HepG2 (cell line): Measurements from ENCODE around the gene ZNF814. TPM values are rescaled to one million over a fixed set of nuclear protein-coding genes. Genes with fewer than 3 reads are reported as not detected.
"Not testable (repeated sequence)": the region's sequence is repeated elsewhere in the genome, so short reads cannot be mapped to it uniquely, and the experiment has no call there.

Source experiments
- ATAC-seq: fragments of 200-7000 bp; cut with Tn5 transposase; 3 replicates; pipeline ENCODE4 v1.9.1; 2020; ENCODE audit warnings: mild to moderate bottlenecking, moderate library complexity
- BruUV-seq: library from RNA; stranded (reverse); fragments of 400-500 nt; replicated peaks from 2 replicates; lab custom pipeline; 2021; lab: Mats Ljungman, UMichigan
- CTCF ChIA-PET: fragments of 300-600 bp; formaldehyde crosslinking; extraction: SDS; loops from one replicate; lab custom pipeline; 2021; ENCODE audit warnings: low total read pairs, inconsistent platforms, low intra/inter-chr PET ratio; lab: Yijun Ruan, JAX
- POLR2A ChIA-PET: fragments of 350-600 bp; sonication (Branson Sonifier 250); formaldehyde crosslinking; loops from one replicate; lab custom pipeline; 2020; ENCODE audit warnings: antibody characterized with exemption, inconsistent platforms; lab: Yijun Ruan, JAX
- DNase-seq: peaks from one replicate; pipeline ENCODE4 v3.0.0-alpha.2; 2015; ENCODE audit warnings: low spot score
- FAIRE-seq: peaks from 3 replicates; lab custom pipeline; 2011; peaks lifted over from hg19 to GRCh38; lab: Jason Lieb, UNC
- H2AFZ ChIP-seq: one replicate; pipeline ENCODE4 v1.6.1; 2011; ENCODE audit warnings: low read length, inconsistent platforms
- H3K27ac ChIP-seq: fragments of 300-600 bp; 3 replicates; pipeline ENCODE4 v1.8.0; 2011; ENCODE audit warnings: mixed run types, mild to moderate bottlenecking, mixed read lengths, low read length, inconsistent platforms; ENCODE audit not compliant: insufficient read depth; ENCODE audit errors: extremely low read length
- H3K27me3 ChIP-seq, 2 experiments: fragments of 200-600 bp in 1 of 2; 2 replicates in 1 of 2; 3 replicates in 1 of 2; pipeline versions ENCODE4 v1.6.0 to v1.8.0; 2011; ENCODE audit warnings: low read length in 2 of 2, mild to moderate bottlenecking in 2 of 2, moderate library complexity in 2 of 2, inconsistent platforms in 1 of 2; ENCODE audit not compliant: insufficient read depth in 2 of 2, control insufficient read depth in 1 of 2
- H3K36me3 ChIP-seq, 2 experiments: fragments of 200-600 bp in 1 of 2; replicated peaks in 1 of 2; 2 replicates in 1 of 2; 3 replicates in 1 of 2; pipeline versions ENCODE4 v1.5.1 to v1.8.0; 2011; ENCODE audit warnings: low read length in 2 of 2, inconsistent platforms in 1 of 2; ENCODE audit not compliant: insufficient read depth in 2 of 2, control insufficient read depth in 1 of 2
- H3K4me1 ChIP-seq: 2 replicates; pipeline ENCODE4 v1.5.1; 2012; ENCODE audit warnings: low read length, inconsistent platforms; ENCODE audit not compliant: insufficient read depth
- H3K4me2 ChIP-seq: 2 replicates; pipeline ENCODE4 v1.6.0; 2011; ENCODE audit warnings: low read depth, low read length, inconsistent platforms
- H3K4me3 ChIP-seq, 3 experiments: fragments of 200-600 bp in 1 of 3; sonication (generic), shearing (Covaris generic) in 1 of 3; replicated peaks in 1 of 3; 2 replicates each; pipeline ENCODE4 v1.5.1; 2011 to 2016; ENCODE audit warnings: low read length in 3 of 3, inconsistent platforms in 2 of 3, low read depth in 2 of 3, mild to moderate bottlenecking in 2 of 3, control low read depth in 1 of 3, mixed read lengths in 1 of 3; ENCODE audit not compliant: insufficient read depth in 1 of 3
- H3K79me2 ChIP-seq: one replicate; pipeline ENCODE4 v1.6.1; 2011; ENCODE audit warnings: low read length, inconsistent platforms; ENCODE audit not compliant: insufficient read depth
- H3K9ac ChIP-seq: 2 replicates; pipeline ENCODE4 v1.6.0; 2011; ENCODE audit warnings: mild to moderate bottlenecking, low read depth, low read length, inconsistent platforms; ENCODE audit not compliant: insufficient read depth
- H3K9me3 ChIP-seq: 2 replicates; pipeline ENCODE4 v1.5.1; 2012; ENCODE audit warnings: mild to moderate bottlenecking, low read length
- H4K20me1 ChIP-seq: 2 replicates; pipeline ENCODE4 v1.6.0; 2011; ENCODE audit warnings: inconsistent platforms, mild to moderate bottlenecking, low read length, moderate library complexity; ENCODE audit not compliant: insufficient read depth
- HIVEP1 ChIP-seq: sonication (generic); formaldehyde crosslinking; IDR thresholded peaks from 2 replicates; pipeline ENCODE4 v1.4.0; 2020; ENCODE audit warnings: mild to moderate bottlenecking, missing genetic modification reagents
- NKX3-1 ChIP-seq: sonication (generic); formaldehyde crosslinking; IDR thresholded peaks from 2 replicates; pipeline ENCODE4 v1.5.0; 2020; ENCODE audit warnings: missing genetic modification reagents
- REPIN1 ChIP-seq: sonication (generic); formaldehyde crosslinking; IDR thresholded peaks from 2 replicates; pipeline ENCODE4 v1.8.0; 2022; ENCODE audit warnings: missing genetic modification reagents, low read depth, mild to moderate bottlenecking, borderline replicate concordance
- TBX2 ChIP-seq: sonication (generic); formaldehyde crosslinking; IDR thresholded peaks from 2 replicates; pipeline ENCODE4 v1.5.0; 2020; ENCODE audit warnings: missing genetic modification reagents, mild to moderate bottlenecking, borderline replicate concordance
- TBX3 ChIP-seq: fragments of 450-650 bp; IDR thresholded peaks from 2 replicates; pipeline ENCODE4 v1.6.1; 2017; ENCODE audit warnings: antibody characterized with exemption, mild to moderate bottlenecking, inconsistent platforms, borderline replicate concordance
- ZNF101 ChIP-seq: sonication (generic); formaldehyde crosslinking; IDR thresholded peaks from 2 replicates; pipeline ENCODE4 v1.4.0; 2020; ENCODE audit warnings: mild to moderate bottlenecking, low read depth, missing genetic modification reagents, borderline replicate concordance
- ZNF18 ChIP-seq: sonication (generic); formaldehyde crosslinking; IDR thresholded peaks from 2 replicates; pipeline ENCODE4 v1.8.0; 2022; ENCODE audit warnings: mild to moderate bottlenecking, missing genetic modification reagents; ENCODE audit not compliant: insufficient replicate concordance
- ZNF180 ChIP-seq: sonication (generic); formaldehyde crosslinking; IDR thresholded peaks from 2 replicates; pipeline ENCODE4 v1.4.0; 2020; ENCODE audit warnings: low read depth, missing genetic modification reagents, borderline replicate concordance
- ZNF362 ChIP-seq: sonication (generic); formaldehyde crosslinking; IDR thresholded peaks from 2 replicates; pipeline ENCODE4 v1.4.0; 2020; ENCODE audit warnings: missing genetic modification reagents, mild to moderate bottlenecking, borderline replicate concordance
- WGBS: methylation state at CpG from one replicate; pipeline ENCODE4 v1.1.6; 2017; ENCODE audit warnings: low lambda C conversion rate; 5-methylcytosine and 5-hydroxymethylcytosine counted together
- in situ Hi-C: cut with HindIII; loops from 2 replicates; pipeline ENCODE4 v1.10.0; 2017; ENCODE audit warnings: low pct_unique_long_range_greater_than_20kb; ENCODE audit not compliant: extremely low pct_ligation_motif_present
- intact Hi-C: fragments of 100-400 bp; cut with micrococcal nuclease; formaldehyde crosslinking; loops from one replicate; pipeline ENCODE4 v1.10.0; 2022; ENCODE audit not compliant: unreplicated experiment
- polyA plus RNA-seq, 8 experiments: library from polyadenylated mRNA; depleted of rRNA in 3 of 8; stranded (reverse) in 7 of 8; unstranded in 1 of 8; fragments of >200 nt; fragmentation: Illumina TruSeq in 4 of 8; extraction: Trizol in 4 of 8; gene quantifications; 2 replicates each; pipeline versions ENCODE4 v1.2.1 to v1.2.3, GENCODE V29; 2011 to 2016; ENCODE audit warnings: low read depth in 4 of 8, missing spikeins in 1 of 8, mixed read lengths in 1 of 8; ENCODE audit not compliant: insufficient read depth in 1 of 8
- total RNA-seq, 5 experiments: library from RNA; depleted of rRNA; stranded (reverse); fragments of >200 nt; fragmentation: Illumina TruSeq; extraction: Trizol; gene quantifications; 2 replicates each; pipeline ENCODE4 v1.2.3, GENCODE V29; 2016; ENCODE audit warnings: low read depth in 1 of 5
- TF ChIP-seq, protein P1 (sequence below): IDR thresholded peaks from 2 replicates; pipeline ENCODE4 v1.6.1; 2016; ENCODE audit warnings: mild to moderate bottlenecking, missing biosample characterization, missing genetic modification reagents
- TF ChIP-seq, protein P2 (sequence below): IDR thresholded peaks from 2 replicates; pipeline ENCODE4 v1.6.1; 2016
- TF ChIP-seq, protein P3 (sequence below): sonication (generic); formaldehyde crosslinking; IDR thresholded peaks from 2 replicates; pipeline ENCODE4 v1.5.1; 2020; ENCODE audit warnings: mild to moderate bottlenecking, missing genetic modification reagents, borderline replicate concordance

Gene ZNF814
- total and polyA plus RNA-seq, 2 of the 13 experiments (the other 11 are each of a cell fraction or from before 2014, with no cell fraction given): 2.5 to 3.4 TPM

DNA sequence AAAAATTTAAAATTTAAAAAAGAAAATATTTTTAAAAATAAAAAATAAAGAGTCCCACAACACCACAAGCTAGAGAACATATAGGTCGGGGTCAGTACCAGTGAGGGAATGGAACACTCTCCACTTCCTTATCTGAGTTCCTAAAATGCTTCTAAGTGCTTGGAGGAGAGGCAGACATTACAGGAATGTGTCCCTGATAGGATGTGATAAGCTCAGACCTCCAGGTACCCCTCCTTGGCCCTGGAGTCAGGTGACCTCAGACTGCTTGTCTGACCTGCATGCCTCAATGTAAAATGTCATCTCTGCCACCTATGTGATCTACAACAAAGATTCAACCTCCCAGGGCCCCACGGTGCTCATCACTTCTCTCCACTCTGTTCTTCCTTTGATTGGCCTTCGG is 2.8 kb downstream of the ZNF814 start (continued):
- TF ChIP-seq, protein P1, sequence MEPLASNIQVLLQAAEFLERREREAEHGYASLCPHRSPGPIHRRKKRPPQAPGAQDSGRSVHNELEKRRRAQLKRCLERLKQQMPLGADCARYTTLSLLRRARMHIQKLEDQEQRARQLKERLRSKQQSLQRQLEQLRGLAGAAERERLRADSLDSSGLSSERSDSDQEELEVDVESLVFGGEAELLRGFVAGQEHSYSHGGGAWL (CRISPR knock-in tag): no peak
- TF ChIP-seq, protein P2, sequence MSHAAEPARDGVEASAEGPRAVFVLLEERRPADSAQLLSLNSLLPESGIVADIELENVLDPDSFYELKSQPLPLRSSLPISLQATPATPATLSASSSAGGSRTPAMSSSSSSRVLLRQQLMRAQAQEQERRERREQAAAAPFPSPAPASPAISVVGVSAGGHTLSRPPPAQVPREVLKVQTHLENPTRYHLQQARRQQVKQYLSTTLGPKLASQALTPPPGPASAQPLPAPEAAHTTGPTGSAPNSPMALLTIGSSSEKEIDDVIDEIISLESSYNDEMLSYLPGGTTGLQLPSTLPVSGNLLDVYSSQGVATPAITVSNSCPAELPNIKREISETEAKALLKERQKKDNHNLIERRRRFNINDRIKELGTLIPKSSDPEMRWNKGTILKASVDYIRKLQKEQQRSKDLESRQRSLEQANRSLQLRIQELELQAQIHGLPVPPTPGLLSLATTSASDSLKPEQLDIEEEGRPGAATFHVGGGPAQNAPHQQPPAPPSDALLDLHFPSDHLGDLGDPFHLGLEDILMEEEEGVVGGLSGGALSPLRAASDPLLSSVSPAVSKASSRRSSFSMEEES (CRISPR knock-in tag): no peak
- TF ChIP-seq ZNF180 (CRISPR knock-in tag) (no peak), NKX3-1 (no peak), HIVEP1 (no peak), ZNF101 (no peak), REPIN1 (CRISPR knock-in tag) (no peak)
- TF ChIP-seq, protein P3, sequence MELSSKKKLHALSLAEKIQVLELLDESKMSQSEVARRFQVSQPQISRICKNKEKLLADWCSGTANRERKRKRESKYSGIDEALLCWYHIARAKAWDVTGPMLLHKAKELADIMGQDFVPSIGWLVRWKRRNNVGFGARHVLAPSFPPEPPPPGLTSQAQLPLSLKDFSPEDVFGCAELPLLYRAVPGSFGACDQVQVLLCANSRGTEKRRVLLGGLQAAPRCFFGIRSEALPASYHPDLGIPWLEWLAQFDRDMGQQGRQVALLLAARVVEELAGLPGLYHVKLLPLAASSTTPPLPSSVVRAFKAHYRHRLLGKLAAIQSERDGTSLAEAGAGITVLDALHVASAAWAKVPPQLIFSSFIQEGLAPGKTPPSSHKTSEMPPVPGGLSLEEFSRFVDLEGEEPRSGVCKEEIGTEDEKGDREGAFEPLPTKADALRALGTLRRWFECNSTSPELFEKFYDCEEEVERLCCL (CRISPR knock-in tag): no peak
- TF ChIP-seq, all 625 proteins: peak for 0

- H3K4me2 ChIP-seq, H3K27me3 ChIP-seq, H3K36me3 ChIP-seq, H2AFZ ChIP-seq, CTCF ChIA-PET, H3K9ac ChIP-seq, H3K79me2 ChIP-seq, FAIRE-seq, H4K20me1 ChIP-seq, H3K4me1 ChIP-seq, H3K4me3 ChIP-seq, BruUV-seq, in situ Hi-C loops, H3K9me3 ChIP-seq, POLR2A ChIA-PET, intact Hi-C loops: not testable (repeated sequence)
- ATAC-seq (peak; percentile 51), DNase-seq (peak; percentile 46)
- WGBS: 72% methylated on average over 8 of the region's 8 CpGs
- peak overlapping the region; percentile 51 for H3K27ac ChIP-seq
- peak; percentile 99 for TF ChIP-seq ZNF18
- TF ChIP-seq ZNF362 (CRISPR knock-in tag): peak; percentile 47; the same call in 1 of the 2 replicates
- TF ChIP-seq TBX3: peak; percentile 63; the same call in 1 of the 2 replicates
- 0 out of 2 replicates have a peak, but pooled peaks have one; percentile 25 for TF ChIP-seq TBX2 (CRISPR knock-in tag)
These were observed 14.7 kb downstream of the ZNF814 start for GRCh38 chr19:57873883-57874799.
